22Rv1 (cell line): ENCODE measurements around the gene EPHA6.

Experiments
- H3K27ac ChIP-seq: fragments of 450-650 bp; 2 replicates; pipeline ENCODE4 v1.5.1; 2017
- CTCF ChIP-seq: fragments of 450-650 bp; IDR thresholded peaks from 2 replicates; pipeline ENCODE4 v1.5.1; 2017; ENCODE audit warnings: mild to moderate bottlenecking
- ZFX ChIP-seq: fragments of 450-650 bp; IDR thresholded peaks from 2 replicates; pipeline ENCODE4 v1.6.1; 2017; ENCODE audit warnings: antibody characterized with exemption, borderline replicate concordance

The EPHA6 gene

GRCh38 chr3:97764407-97765238 is 950.2 kb downstream of the EPHA6 start, which contains the start of gene ARL6:
TSS of gene ARL6 (plus strand) at chr3:97764758. CDS start at chr3:97768108, 3,350 bp downstream.
- TF ChIP-seq ZFX (no peak), CTCF (peak; percentile 47)
- peak within 1 kb of the TSS; percentile 85 for H3K27ac ChIP-seq

GRCh38 chr3:97765336-97765735 is 950.9 kb downstream of the EPHA6 start:
- TF ChIP-seq CTCF: no peak
- TF ChIP-seq ZFX: no peak
- peak overlapping the region; percentile 85 for H3K27ac ChIP-seq

- no peak overlapping the region for H3K27ac ChIP-seq
- TF ChIP-seq CTCF: no peak
- TF ChIP-seq ZFX: no peak
Measured at GRCh38 chr3:97772926-97773325, 958.5 kb downstream of the EPHA6 start.

- H3K27ac ChIP-seq: no peak overlapping the region
- no peak for TF ChIP-seq CTCF
- TF ChIP-seq ZFX: no peak
Measured at GRCh38 chr3:97778152-97778551, 963.8 kb downstream of the EPHA6 start.

GRCh38 chr3:97793420-97794019 is 979.1 kb downstream of the EPHA6 start:
- H3K27ac ChIP-seq: no peak overlapping the region
- TF ChIP-seq ZFX (no peak), CTCF (peak; percentile 84)

- no peak overlapping the region for H3K27ac ChIP-seq
- TF ChIP-seq ZFX (no peak), CTCF (no peak)
Measured at GRCh38 chr3:97795951-97796350, 981.6 kb downstream of the EPHA6 start.
